ENCODE data around the gene INSC. TPM values are rescaled to one million over a fixed set of nuclear protein-coding genes. Genes with fewer than 3 reads are reported as not detected.

Gene INSC
- total and polyA plus RNA-seq, 2 of the 13 experiments (the other 11 are each of a cell fraction or from before 2014, with no cell fraction given), result 0.09 TPM; not detected in 1

DNA sequence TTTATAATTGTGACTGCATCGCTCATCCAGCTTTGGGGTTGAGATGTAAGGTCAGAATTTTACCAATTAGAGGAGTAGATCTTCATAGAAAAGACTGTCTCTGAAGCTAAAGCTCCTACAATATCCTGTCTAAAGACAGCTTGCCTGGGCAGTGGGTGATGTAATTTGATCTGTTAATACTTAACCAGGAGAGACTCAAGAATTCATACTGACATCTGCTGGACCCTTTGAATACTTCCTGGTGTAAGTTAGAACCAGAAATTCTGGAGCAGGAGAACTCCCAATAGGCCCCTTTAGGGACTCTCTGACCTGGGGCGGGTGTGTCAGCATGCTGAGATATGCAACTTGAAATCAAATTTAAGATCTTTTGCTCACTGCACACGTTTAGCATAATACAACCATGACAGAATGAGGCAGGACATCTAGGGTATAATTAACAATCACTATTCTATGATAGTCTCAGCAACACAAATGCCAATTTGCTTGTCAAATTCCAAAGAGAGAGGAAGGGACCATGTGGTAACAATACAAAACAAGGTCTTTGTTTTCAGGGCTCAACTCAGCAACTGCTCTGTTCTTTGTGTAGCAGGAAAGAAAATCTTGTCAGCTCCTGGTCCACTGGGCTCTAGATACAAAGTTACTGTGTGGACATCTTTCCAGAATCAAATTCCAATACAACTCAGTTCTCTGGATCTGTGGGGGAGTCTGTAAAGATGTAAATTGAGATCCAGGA, 143.9 kb downstream of the INSC start (continued):
- TF ChIP-seq, protein P1, sequence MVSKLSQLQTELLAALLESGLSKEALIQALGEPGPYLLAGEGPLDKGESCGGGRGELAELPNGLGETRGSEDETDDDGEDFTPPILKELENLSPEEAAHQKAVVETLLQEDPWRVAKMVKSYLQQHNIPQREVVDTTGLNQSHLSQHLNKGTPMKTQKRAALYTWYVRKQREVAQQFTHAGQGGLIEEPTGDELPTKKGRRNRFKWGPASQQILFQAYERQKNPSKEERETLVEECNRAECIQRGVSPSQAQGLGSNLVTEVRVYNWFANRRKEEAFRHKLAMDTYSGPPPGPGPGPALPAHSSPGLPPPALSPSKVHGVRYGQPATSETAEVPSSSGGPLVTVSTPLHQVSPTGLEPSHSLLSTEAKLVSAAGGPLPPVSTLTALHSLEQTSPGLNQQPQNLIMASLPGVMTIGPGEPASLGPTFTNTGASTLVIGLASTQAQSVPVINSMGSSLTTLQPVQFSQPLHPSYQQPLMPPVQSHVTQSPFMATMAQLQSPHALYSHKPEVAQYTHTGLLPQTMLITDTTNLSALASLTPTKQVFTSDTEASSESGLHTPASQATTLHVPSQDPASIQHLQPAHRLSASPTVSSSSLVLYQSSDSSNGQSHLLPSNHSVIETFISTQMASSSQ (IDR thresholded peaks at IDR 0.05; ENCODE audit: low read depth), result peak; percentile 81
- TF ChIP-seq, protein P1 (CRISPR knock-in tag; IDR thresholded peaks at IDR 0.05; ENCODE audit: borderline replicate concordance), result peak; percentile 83
- TF ChIP-seq, protein P2, sequence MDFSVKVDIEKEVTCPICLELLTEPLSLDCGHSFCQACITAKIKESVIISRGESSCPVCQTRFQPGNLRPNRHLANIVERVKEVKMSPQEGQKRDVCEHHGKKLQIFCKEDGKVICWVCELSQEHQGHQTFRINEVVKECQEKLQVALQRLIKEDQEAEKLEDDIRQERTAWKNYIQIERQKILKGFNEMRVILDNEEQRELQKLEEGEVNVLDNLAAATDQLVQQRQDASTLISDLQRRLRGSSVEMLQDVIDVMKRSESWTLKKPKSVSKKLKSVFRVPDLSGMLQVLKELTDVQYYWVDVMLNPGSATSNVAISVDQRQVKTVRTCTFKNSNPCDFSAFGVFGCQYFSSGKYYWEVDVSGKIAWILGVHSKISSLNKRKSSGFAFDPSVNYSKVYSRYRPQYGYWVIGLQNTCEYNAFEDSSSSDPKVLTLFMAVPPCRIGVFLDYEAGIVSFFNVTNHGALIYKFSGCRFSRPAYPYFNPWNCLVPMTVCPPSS (IDR thresholded peaks at IDR 0.05), result no peak
- peak; percentile 68 for TF ChIP-seq CEBPG (CRISPR knock-in tag; IDR thresholded peaks at IDR 0.05)

DNA sequence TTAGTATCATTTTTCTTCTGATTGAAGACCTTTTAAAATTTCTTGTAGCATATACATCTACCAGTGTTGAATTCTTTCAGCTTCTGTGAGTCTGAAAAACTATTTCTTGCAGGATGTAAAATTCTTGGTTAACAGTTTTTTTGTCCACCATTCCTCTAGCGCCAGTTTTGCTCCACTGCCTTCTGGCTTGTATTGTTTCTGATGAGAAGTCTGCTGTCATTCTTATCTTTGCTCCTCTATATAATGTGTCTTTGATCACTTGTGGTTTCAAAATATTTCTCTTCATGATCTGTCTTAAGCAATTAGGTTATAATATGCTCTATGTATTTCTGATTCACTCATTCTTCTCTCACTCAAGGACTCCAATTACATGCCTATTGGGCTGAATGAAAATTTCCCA, 152.3 kb downstream of the INSC start:
- no peaks in the 10 kb centered on the region for H3K27me3 ChIP-seq (ENCODE audit: control insufficient read depth in 1 of 2, insufficient read depth in 2 of 2, low read length in 2 of 2)
- intact Hi-C loops (cut with micrococcal nuclease; ENCODE audit: unreplicated experiment), result no loop called here
- no peaks in the 10 kb centered on the region for H3K4me1 ChIP-seq (ENCODE audit: insufficient read depth, low read length)
- in situ Hi-C loops (cut with HindIII; ENCODE audit: extremely low pct_ligation_motif_present, low pct_unique_long_range_greater_than_20kb), result no loop called here
- BruUV-seq (replicated peaks), result no TSS peak
- no peak overlapping the region for H3K9ac ChIP-seq (ENCODE audit: insufficient read depth, low read depth, low read length)
- H3K27ac ChIP-seq (ENCODE audit: extremely low read length, insufficient read depth, low read length), result no peak overlapping the region
- no peaks in the 10 kb centered on the region for H3K36me3 ChIP-seq (replicated peaks in 1 of 2; ENCODE audit: control insufficient read depth in 1 of 2, insufficient read depth in 2 of 2, low read length in 2 of 2)
- DNase-seq (ENCODE audit: low spot score) (no peak), ATAC-seq (no peak), FAIRE-seq (no peak)
- peaks cover 23% of the 10 kb centered on the region for H3K9me3 ChIP-seq (ENCODE audit: low read length)
- TF ChIP-seq ZNF317 (CRISPR knock-in tag; IDR thresholded peaks at IDR 0.05), result peak; percentile 98
- TF ChIP-seq, protein P3, sequence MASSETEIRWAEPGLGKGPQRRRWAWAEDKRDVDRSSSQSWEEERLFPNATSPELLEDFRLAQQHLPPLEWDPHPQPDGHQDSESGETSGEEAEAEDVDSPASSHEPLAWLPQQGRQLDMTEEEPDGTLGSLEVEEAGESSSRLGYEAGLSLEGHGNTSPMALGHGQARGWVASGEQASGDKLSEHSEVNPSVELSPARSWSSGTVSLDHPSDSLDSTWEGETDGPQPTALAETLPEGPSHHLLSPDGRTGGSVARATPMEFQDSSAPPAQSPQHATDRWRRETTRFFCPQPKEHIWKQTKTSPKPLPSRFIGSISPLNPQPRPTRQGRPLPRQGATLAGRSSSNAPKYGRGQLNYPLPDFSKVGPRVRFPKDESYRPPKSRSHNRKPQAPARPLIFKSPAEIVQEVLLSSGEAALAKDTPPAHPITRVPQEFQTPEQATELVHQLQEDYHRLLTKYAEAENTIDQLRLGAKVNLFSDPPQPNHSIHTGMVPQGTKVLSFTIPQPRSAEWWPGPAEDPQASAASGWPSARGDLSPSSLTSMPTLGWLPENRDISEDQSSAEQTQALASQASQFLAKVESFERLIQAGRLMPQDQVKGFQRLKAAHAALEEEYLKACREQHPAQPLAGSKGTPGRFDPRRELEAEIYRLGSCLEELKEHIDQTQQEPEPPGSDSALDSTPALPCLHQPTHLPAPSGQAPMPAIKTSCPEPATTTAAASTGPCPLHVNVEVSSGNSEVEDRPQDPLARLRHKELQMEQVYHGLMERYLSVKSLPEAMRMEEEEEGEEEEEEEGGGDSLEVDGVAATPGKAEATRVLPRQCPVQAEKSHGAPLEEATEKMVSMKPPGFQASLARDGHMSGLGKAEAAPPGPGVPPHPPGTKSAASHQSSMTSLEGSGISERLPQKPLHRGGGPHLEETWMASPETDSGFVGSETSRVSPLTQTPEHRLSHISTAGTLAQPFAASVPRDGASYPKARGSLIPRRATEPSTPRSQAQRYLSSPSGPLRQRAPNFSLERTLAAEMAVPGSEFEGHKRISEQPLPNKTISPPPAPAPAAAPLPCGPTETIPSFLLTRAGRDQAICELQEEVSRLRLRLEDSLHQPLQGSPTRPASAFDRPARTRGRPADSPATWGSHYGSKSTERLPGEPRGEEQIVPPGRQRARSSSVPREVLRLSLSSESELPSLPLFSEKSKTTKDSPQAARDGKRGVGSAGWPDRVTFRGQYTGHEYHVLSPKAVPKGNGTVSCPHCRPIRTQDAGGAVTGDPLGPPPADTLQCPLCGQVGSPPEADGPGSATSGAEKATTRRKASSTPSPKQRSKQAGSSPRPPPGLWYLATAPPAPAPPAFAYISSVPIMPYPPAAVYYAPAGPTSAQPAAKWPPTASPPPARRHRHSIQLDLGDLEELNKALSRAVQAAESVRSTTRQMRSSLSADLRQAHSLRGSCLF (CRISPR knock-in tag; IDR thresholded peaks at IDR 0.05; ENCODE audit: borderline replicate concordance), result no peak
- TF ChIP-seq CBX2 (IDR thresholded peaks at IDR 0.05; ENCODE audit: low read depth, low read length), result no peak
- TF ChIP-seq CBX2 (CRISPR knock-in tag; IDR thresholded peaks at IDR 0.05; ENCODE audit: low read depth), result no peak
- ChIA-PET POLR2A (no interaction called here), CTCF (ENCODE audit: low intra/inter-chr PET ratio, low total read pairs) (no interaction called here)
- no peak overlapping the region for H2AFZ ChIP-seq (ENCODE audit: low read length)
- no peak overlapping the region for H3K4me2 ChIP-seq (ENCODE audit: low read depth, low read length)
- 54% methylated on average over 1 of the region's 1 CpG for WGBS (ENCODE audit: low lambda C conversion rate)
- no peaks in the 10 kb centered on the region for H3K79me2 ChIP-seq (ENCODE audit: insufficient read depth, low read length)
- H4K20me1 ChIP-seq (ENCODE audit: insufficient read depth, low read length), result no peaks in the 10 kb centered on the region
- H3K4me3 ChIP-seq (replicated peaks in 1 of 3; ENCODE audit: insufficient read depth in 1 of 3, low read depth in 2 of 3, low read length in 3 of 3), result no peak overlapping the region

Measured in HepG2 (cell line).